Islet precursor cell (in vitro differentiated cells): ENCODE measurements around the gene MTHFD1L.
A peak's percentile ranks its signal among the peaks of the same experiment; 100 is the strongest.

Experiments
- DNase-seq: peaks from one replicate; pipeline ENCODE4 v3.0.0-alpha.2; 2018

Gene MTHFD1L

DNA sequence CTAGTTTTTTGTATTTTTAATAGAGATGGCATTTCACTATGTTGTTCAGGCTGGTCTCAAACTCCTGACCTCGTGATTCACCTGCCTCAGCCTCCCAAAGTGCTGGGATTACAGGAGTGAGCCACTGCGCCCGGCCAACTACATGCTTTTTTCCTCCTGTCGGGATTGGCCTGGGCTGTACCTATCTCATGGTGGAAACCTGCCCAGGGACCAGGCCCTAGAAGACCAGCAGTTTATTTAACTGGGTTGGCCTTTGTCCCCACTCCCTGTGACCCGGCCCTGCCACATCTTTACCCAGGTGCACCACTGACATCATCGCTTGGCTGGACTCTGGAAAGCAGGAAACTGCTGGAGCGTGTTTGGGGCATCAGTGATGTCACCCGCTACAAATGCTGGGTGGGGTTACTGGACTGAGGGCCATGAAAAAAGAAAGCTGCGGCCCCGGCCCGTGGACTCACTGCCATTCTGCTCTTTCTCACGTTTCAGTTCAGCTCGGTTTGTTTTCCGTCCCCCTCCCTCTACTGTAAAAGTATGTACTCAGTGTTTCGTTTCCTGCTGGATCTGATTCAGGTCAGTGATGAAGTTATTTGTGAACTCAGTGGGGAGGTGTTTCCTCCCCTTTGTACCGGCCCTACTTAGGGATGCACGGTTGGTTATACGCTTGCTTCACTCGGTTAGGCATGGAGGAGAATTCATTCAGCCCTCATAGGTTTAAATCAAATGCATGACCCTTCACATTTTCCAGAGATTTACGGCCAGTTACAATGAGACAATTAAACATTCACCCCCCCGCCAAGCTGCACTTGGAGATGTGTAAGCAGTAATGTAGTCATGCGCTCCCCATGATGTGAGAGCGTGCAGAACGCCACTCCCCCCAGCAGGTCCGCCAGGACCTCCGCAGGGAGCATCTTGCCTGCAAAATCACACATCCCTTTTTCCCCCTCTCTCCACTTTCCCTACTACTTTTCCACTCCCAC, 179.3 kb downstream of the MTHFD1L start:
- DNase-seq = peak; percentile 91

DNA sequence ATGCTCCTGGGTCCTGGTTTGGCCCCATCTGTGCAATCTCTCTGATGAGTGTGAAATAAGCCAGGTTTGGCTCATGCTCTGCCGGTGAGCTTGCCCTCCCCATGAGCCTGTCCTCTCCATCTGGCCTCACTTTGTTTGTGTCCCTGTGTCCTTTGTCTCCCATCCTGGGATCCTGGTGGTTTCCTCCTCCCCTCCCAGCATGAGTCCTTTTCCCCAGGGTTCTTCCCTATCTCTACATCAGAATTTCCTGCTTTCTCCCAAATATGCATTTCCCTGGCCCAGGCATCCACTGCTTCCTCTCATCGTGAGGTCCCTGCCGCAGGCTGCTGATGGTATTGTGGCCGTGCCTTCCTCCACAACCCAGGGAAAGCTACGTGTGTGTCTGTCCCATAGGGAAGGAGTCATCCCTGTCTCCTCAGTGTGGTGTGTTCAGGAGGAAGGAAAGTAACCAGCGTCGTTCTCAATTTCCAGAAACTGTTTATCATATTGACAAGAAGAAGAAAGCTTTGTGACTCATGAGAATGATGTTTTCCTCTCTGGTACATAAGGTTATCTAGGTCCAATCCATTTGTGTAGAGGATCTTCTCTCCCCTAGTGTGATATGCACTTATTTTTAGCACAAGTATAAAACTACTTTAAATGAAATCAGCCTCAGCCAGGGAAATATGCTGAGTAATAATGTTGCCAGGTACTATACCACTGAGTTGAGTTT, 180.2 kb downstream of the MTHFD1L start:
- peak; percentile 93 for DNase-seq

DNA sequence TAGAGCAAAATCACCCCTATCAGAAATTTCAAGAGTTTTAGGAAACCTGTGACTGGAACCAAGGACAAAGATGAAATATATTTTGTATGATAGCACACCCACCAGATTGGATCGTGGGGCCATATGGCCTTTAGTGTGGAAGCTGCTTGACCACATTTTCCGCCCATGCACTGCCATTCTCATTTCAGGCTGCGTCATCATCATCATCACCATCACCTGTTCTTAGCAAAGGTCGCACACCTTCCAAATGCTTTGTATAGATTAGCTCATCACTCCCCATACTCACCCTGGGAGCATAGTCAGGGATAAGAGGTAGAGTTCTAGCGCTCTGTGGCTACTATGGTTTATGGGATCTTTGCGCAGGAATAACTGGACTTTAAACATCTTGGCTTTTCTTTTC, 185.7 kb downstream of the MTHFD1L start:
- DNase-seq = no peak

DNA sequence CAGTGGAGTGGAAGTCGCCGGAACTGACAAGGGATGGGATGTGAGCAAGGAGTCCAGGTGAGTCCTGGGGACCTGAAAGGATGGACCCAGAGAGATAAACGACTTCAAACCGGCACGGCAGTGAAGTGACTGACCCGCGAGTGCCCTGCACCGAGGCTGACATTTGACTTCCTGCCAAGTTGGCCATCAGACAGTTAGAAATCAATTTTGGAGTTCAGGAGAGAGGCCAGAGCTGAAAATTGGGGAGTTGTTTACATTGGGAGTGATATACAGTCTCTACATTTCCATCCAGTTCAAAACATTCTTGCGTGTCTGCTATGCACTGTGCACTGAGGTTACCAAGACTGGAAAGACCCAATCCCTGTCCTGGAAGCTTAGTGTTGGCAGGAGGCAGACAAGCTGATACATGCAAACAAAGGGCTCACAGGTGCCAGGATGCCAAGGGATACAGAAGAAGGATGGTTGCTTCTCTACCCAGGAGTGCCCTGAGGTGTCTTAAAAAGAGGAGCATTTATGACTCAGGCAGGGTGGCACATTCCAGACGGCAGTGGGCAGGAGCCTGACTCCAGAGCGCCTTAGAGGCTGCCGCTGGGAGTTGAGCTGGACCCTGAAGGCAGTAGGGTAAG, 186.6 kb downstream of the MTHFD1L start:
- DNase-seq = no peak

DNA sequence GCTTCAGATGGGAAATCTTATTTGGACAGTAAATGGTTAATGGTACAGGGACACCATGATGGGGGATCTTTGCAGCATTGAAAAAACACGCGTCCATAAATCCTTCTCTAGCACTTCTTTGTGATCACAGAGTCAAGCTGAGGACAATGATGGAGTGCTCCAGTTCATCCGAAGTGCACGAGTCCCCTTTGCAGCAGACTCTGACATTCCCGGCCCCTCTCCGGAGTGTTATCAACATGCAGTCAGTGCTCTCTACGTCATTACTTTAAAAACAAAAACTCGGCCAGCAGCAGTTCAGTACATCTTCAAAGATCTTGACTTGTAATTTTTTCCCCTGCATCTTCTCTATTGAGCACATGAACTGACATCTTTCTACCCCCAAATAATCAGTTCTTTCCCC, 188.8 kb downstream of the MTHFD1L start:
- DNase-seq = no peak

DNA sequence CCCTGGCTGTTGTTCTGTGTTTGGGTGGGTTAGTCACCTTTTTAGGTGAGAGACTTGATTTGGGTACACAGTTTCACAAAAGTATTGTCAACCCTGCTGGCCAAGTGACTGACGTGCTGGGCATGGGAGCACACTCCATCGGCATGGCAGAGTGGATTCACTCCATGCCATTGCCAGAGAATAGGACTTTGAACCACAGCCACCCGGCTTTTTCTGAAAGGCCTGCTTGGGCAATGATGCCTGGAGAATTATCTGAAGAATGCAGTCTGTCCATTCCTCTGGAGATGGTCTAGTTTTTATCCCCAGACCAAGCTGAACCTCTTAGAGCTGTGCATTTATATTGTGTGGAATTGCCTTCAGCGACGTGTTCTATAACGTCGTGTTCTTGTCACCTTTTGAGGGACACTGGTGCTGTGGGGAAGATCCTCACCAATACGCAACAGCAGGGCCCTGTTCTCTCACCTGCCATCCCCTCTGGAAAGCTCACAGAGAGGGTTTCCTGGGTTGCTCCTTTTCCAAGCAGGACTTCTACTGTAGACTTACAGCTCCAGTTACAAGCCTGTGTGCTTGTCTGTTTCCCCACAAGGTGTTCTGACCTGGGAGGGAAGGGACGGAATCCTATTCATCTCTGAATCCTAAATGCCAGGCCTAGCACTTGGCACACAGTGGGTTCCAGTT, 190.9 kb downstream of the MTHFD1L start:
- peak; percentile 62 for DNase-seq

DNA sequence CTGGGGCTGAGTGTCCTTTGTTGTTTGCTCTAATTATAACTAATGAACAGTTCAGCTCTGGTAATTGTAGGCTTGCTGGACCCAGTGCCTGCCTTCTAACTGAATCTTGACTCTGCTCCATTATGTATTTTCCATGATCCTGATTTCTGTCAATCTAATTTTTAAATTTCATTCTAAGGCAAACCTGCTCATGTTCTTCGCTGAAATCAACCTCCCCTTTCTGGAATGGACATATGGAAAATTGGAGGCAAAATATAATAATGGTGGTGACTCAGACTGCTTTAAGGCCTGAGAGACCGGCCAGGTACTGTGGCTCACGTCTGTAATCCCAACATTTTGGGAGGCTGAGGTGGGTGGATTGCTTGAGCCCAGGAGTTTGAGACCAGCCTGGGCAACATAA, 191.6 kb downstream of the MTHFD1L start:
- DNase-seq = no peak

DNA sequence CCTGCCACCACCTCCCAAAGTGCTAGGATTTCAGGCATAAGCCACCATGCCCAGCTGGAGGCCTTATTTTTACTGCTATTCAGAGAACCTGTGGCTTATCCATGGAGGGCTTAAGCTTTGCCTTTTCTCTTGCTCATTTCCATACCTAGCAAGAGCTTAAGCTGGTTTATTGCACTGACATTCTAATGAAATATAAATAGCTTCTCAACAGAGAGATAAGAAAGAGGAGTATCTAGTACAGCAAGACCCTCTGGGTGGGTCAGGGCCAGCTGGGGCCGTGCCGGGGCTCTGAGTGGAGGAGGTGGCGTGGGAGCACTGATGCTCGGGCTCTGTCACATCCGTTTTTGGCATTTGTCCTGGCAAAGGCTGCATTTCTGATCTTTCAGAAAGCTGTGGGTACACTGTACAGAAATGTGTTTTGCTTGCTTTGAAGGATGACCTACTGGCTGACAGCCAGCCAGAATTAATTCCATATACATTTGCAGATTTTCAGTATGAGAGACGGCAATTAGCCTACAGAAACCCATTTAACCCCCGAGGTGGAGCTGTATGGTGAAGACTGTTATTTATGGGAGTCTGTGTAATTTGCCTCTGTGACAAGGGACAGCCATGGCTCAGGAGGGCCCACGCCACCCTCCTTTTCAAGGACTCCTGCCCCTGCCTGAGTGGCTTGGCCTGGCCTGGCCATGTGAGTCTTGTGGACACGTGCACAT, 192.7 kb downstream of the MTHFD1L start:
- DNase-seq = no peak

DNA sequence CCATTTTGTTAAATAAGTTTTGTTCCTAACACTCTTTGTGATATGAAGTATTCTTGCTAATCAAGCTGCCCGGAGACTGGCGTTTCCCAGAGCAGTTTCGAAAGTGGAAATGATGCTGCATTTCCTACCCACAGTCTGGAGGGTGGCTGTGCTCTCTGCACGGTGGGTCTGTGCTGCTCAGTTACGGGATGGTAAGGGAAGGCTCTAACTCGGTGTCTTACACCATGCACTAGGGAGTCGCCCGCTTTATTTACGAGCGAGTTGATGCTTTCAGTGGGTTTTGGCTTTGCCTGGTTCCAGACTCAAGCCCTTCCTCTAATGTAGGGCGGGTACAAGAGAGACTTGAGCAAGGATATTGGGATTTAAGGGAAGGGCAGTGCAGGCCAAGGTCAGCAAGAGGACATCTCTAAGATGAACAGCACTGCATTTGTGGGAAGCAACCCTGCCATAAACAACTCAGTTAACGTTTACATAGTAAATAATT, 194.2 kb downstream of the MTHFD1L start:
- DNase-seq = peak; percentile 57

DNA sequence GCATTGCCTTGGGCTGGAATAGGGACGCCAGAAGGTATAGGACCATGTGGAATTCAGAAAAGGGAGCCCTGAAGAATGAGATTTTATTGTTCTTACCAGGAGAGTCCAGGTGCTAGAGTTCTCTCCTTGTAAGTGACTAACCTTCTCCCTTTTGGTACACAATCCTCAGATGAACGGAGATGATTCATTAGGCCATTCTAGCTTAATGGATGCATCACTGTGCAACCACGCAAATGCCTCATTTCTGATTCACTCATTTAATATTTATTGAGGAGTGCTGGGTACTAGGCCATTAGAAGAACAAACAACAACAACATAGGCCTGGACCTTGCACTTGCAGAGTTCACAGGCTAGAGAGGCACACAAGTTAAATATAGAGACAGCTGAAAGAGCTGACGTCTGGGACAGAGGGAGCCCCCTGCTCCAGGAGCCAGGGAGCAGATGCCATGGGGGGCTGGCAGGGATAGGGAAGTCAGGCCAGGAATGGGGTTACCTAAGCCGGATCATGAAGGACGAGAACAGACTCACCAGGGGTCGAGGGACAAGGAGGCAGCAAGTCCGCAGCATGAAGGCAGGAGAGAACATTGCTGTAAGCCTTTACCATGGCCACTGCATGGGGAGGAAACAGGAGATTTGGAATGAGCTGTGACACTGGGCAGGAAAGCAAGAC, 194.7 kb downstream of the MTHFD1L start:
- peak; percentile 71 for DNase-seq

DNA sequence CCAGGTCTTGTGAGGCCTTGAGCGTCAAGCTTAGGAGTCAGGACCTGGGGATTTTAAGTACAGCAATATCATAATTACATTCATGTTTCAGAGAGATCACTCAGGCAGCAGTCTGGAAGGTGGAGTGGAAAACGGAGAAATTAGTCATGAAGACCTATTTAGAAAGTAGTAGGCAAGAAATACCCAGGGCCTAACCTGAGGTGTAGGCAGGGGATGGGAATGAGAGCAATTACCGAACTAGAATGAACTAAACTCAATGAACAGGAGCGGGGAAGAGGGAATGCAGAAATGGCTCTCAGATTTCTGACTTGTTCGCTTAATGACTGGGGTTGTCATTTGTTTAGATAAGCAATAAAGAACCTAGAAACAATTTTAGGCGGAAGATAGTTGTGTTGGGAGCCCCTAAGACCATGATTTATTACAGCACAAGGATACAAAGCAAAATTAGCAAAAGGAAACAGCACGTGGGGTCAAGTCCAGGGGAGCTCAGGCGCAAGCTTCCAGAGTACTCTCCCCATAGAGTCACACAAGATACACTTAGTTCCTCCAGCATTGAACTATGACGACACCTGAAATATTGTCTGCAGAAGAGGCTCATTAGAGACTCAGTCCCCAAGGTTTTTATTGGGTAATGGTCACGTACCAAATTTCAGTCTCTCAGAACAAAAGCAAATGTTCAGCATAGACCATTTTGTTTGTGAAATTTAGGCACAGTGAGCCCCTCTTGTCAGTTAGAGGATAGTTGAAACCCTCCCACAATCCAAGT, 195.4 kb downstream of the MTHFD1L start:
- no peak for DNase-seq

DNA sequence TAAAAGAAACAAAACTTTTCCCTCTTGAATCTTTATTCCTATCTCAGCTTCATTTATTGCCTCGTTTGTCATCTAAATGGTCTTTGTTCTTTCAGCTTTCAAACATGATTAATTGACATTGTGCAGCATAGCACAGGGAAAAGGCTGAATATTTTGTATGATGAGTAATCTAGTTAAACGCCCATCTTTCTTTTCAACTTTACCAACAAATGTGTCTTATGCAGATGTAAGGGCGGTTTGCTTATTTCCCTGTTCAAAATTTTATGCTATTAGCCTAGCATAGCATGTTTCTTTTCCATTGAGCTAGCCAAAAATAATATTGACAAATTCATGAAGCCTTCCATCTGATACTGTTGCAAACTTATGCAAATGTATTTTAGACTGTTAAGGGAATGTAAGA, 197.8 kb downstream of the MTHFD1L start:
- no peak for DNase-seq

DNA sequence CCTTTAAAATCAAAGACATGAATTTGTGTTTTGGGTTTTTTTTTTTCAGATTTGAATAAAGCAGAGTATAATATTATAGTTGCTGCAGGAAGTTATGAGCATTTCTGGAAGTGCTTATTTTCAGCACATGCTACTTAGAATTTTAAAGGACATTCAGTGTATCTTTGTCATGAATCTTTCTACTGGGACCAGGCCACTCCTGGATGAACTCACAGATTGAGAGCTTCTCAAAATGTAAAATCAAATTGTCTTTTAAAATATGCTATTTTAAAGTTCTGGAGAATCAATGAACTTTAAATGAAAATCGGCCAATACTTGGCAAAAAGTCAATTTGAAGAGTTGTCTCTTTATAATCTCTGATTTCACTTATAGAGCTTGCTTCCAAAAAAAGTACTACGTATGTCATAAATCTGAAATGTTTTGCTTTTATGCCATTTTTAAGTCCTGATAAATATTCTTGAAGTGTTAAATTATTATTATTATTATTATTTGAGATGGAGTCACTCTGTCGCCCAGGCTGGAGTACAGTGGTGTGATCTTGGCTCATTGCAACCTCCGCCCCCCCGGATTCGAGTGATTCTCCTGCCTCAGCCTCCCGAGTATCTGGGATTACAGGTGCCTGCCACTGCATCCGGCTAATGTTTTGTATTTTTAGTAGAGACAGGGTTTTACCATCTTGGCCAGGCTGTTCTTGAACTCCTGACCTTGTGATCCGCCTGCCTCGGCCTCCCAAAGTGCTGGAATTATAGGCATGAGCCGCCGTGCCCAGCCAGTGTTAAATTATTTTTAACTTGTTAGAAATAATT, 198.5 kb downstream of the MTHFD1L start:
- DNase-seq = no peak

DNA sequence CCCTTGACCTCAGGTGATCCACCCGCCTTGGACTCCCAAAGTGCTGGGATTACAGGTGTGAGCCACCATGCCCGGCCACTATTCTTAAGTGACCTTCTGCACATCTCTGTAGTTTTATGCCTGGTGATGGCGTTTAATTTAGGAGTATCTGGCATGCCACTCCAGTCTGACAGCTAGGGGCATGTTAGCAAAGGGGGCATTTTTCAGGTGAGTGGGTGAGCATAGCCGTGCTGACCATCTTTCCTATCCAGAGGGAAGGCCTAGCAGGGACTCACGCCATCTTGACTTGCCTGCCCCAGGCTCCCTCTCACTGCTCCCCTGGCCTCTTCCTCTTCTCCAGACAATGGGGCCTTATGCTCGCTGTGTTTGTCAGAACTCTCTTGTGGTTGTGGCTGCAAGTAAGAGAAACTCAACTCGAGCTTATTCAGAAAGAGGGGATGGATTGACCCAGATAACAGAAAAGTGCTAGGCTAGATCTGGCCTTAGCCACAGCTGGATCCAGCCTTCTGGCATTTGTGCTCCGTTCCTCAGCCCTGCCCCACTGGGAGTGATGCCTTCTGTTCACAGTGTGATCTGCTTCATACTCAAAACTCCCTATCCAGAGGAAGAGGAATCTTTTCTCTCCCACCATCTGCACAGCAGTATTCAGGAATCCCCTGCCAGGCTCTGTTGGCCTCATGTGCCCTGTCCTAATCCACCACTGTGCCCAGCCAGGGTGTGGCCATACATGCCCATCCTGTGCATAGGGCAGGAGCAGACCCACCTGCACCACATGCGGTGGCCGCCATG, 199.7 kb downstream of the MTHFD1L start:
- peak; percentile 55 for DNase-seq

DNA sequence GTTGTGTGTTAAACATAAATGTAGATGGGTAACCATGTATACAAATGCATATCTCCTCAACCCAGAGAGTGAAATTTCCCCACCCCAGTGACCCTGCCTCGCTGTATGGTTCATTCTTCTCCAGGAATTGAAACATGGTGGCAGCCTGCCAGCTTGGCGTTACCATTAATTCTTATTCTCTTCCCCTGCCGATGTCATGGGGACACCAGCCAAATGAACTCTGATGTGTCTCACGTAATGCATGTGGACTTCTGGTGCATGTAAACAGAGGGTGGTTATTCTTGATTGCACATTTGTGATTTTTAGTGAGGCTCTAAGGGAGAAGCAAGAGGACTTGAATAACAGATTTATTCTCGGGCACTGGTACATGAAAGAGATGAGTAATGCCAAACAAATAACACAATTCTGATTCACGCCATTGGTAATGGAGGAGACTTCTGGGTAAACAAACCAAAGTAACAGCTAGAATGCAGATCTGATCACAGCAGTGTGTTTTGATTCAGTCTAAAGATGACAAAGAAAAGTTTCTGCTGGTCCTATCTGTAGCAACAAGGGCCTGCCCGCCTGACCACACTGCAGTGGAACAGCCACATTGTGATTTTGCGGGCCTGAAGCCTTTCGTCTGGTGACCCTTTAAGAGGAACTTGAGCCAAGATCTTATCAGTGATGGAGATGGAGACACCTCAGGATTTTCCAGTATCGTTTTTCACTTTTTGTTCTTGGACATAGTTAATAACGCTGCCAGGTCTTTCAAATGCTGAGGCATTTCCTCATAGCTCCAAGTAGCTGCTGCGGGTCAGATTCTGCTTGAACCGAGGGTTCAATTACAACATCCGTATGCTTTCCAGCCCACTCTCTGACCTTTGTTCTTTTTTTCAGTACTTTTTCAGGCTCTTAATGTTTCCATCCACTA, 202.4 kb downstream of the MTHFD1L start:
- peak; percentile 47 for DNase-seq

DNA sequence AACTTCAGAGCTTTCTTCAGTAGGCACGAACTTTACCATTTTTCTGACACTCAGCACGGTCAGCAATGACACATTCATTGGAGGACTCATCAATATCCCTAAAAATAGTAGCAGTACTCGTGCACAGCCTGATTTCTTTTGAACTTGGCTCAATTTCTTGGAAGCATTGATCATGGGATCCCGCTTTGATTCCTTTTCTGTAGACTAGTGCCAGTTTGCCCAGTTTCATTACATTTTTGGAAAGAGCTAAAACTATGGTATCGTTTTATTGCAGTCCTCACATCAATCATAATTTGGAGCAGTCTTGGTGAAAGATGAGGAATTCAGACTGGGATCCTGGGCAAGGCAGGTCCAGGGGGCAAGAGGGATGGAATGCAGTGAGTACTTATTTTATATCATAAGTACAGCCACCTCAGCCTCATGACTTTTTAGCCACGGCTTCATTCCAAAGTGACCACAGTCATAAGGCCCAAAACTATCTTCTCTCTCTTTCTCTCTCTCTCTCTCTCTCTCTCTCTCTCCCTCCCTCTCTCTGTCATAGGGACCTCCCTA, 203.3 kb downstream of the MTHFD1L start:
- peak; percentile 12 for DNase-seq

DNA sequence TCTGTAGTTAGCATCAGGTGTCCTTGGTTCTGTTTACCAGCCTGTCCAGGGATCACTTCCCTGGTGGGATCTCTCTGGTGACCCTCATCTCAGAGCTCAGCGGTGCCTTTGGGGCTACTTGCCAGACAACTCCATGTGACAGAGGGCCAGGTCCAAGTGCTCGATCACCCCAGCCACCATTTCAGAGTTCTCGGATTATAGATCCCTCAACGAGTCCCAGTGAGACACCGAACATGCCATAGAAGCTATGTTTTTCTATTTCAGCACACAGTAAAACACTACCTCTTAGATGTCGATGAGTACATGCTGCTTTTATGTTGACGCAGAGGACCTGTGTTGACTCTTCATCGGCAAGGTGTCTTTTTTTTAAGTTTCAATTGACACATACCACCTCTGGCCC, 204.1 kb downstream of the MTHFD1L start:
- DNase-seq = peak; percentile 15

DNA sequence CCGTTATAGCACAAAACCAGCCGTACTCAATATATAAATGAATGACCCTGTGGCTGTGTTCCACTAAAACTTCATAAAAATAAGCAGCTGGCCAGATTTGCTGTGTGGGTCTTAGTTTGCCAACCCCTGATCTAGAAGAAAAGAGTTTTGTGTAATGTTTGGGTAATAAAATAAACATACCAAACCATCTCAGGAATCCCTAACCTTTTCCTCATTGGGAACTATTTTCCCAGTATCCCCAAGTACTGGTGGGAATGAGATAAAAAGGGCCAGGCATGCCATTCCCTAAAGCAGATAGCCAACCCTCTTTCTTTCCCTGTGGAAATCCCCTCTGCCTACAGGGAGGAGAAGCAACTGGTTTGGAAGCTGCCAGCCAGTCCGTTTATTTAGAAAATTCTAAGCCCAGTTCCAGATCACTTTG, 205.1 kb downstream of the MTHFD1L start:
- no peak for DNase-seq
